ENCODE measurements around the gene TECRL. TPM values are rescaled to one million over a fixed set of nuclear protein-coding genes. Genes with fewer than 3 reads are reported as not detected.

TECRL gene
- total RNA-seq, 4 donors from 2014 or later = not detected

DNA sequence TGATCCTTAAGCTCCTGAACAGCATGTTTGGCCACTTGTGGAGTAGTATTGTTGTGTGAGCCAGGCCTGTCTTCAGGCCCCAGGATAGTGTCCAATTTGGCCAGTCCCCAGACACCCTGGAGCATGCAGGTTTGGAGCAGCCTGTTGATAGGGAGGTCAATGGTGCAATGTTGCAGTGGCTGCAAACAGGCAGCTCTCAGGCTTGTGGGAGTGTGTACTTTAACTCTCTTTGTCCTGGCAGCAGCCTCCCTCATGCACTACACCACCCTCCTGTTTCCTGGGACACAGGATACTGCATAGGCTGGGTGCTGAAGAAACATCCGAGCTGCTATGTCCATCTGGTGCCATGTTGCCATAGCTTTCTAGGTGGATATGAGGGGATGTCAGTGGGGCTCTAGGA is 24.0 kb downstream of the TECRL start:
- Histone ChIP-seq H3K27me3 (no peaks in the 10 kb centered on the region), H3K4me1 (no peaks in the 10 kb centered on the region), H3K36me3 (no peaks in the 10 kb centered on the region), H3K9me3 (no peaks in the 10 kb centered on the region), H3K4me3 (no peak overlapping the region), H3K27ac (no peak overlapping the region)
- no peak for DNase-seq
- TF ChIP-seq, protein P1, sequence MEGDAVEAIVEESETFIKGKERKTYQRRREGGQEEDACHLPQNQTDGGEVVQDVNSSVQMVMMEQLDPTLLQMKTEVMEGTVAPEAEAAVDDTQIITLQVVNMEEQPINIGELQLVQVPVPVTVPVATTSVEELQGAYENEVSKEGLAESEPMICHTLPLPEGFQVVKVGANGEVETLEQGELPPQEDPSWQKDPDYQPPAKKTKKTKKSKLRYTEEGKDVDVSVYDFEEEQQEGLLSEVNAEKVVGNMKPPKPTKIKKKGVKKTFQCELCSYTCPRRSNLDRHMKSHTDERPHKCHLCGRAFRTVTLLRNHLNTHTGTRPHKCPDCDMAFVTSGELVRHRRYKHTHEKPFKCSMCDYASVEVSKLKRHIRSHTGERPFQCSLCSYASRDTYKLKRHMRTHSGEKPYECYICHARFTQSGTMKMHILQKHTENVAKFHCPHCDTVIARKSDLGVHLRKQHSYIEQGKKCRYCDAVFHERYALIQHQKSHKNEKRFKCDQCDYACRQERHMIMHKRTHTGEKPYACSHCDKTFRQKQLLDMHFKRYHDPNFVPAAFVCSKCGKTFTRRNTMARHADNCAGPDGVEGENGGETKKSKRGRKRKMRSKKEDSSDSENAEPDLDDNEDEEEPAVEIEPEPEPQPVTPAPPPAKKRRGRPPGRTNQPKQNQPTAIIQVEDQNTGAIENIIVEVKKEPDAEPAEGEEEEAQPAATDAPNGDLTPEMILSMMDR (IDR thresholded peaks at IDR 0.05) = no peak
- no peak for TF ChIP-seq POLR2A (IDR thresholded peaks at IDR 0.05)
- intact Hi-C loops (cut with DNase I; ENCODE audit: low total_unique reads) = no loop called here

DNA sequence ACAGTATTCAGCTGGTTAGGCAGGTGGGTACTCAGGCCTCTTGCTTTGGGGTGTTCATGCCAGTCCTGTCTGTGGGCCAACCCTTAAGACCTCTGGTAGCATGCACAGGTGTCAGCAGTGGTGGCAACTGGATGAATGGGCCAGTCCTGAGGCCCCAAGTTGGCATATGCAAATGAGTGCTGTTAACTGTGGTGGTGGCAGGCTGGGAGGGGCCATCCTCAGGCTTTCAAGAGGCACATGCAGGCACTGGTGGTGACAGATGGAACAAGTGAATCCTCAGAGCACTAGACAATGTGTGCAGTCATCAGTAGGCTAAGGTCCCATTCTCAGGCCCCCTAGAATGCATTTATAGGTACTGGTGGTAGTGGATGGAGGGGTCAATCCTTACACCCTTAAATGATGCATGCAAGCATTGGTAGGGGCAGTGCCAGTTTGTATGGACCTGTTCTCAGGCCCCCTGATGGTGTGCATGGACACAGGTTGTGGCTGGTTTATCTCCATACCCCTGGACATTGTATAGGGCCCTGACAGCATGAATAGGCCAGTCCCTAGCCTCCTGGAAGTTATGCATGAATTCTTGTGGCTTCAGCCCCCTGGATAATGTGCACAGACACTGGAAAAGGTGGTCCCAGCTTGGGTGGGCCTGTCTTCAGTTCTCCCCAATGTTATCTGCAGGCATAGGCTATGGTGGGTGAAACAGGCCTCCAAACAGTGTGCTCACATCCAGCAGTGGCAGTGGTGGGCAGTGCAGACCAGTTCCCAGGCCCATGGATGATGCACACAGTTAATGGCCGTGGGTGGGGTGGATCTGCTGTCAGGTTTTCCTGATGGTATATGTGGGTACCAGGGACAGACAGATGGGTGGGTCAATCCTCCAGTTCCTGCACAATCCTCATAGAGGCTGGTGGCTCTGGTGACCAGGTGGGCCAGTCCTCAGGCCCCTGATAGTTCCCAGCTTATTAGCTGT is 24.7 kb downstream of the TECRL start:
- TF ChIP-seq POLR2A (IDR thresholded peaks at IDR 0.05) = no peak
- TF ChIP-seq, protein P1 (IDR thresholded peaks at IDR 0.05) = no peak
- intact Hi-C loops (cut with DNase I; ENCODE audit: low total_unique reads) = no loop called here
- H3K27me3 ChIP-seq = no peaks in the 10 kb centered on the region
- H3K4me3 ChIP-seq = no peak overlapping the region
- no peaks in the 10 kb centered on the region for H3K36me3 ChIP-seq
- DNase-seq = no peak
- H3K27ac ChIP-seq = no peak overlapping the region
- H3K4me1 ChIP-seq = no peaks in the 10 kb centered on the region
- no peaks in the 10 kb centered on the region for H3K9me3 ChIP-seq

DNA sequence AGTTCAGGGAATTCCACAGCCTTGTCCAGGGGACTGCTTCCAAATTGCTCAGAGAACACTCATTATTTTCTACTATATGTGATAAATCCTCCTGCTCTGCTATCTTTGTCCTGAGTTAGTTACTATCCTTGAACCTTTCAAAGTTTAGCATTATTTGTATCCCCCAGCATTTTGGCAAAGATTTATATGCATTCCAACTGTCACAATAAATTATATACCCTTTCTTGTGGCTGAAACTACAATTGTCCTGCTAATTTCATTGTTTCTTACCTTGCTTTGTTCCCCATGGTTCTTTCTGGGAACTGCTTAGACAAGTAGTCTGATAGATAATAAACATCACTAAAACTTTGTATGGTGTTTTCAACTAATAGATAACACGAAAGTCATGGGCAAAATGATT is 40.5 kb downstream of the TECRL start:
- TF ChIP-seq POLR2A (IDR thresholded peaks at IDR 0.05) = no peak
- TF ChIP-seq, protein P1 (IDR thresholded peaks at IDR 0.05) = no peak
- intact Hi-C loops (cut with DNase I; ENCODE audit: low total_unique reads) = no loop called here
- H3K4me3 ChIP-seq = no peak overlapping the region
- H3K27me3 ChIP-seq = no peaks in the 10 kb centered on the region
- no peaks in the 10 kb centered on the region for H3K36me3 ChIP-seq
- H3K4me1 ChIP-seq = no peaks in the 10 kb centered on the region
- no peaks in the 10 kb centered on the region for H3K9me3 ChIP-seq
- no peak overlapping the region for H3K27ac ChIP-seq
- DNase-seq = no peak

DNA sequence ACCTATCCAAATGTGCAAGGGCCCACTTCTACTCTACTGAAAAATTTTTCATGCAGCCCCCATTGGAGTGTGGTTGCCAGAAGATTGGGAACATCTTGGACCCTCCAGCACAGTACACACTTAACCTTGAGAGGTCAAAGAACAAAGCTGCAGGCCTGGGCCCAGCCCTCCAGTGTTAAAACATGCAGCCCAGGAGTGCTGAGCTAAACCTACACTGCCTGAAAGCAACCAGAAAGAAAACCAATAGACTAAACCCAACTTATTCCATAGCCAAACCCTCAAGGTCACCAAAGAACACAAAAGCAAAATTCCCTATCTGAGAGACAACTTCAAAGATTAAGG is 47.9 kb downstream of the TECRL start:
- no peaks in the 10 kb centered on the region for H3K4me1 ChIP-seq
- H3K27ac ChIP-seq = no peak overlapping the region
- no peaks in the 10 kb centered on the region for H3K27me3 ChIP-seq
- no peak for DNase-seq
- intact Hi-C loops (cut with DNase I; ENCODE audit: low total_unique reads) = no loop called here
- TF ChIP-seq POLR2A (IDR thresholded peaks at IDR 0.05) = no peak
- TF ChIP-seq, protein P1 (IDR thresholded peaks at IDR 0.05) = no peak
- H3K36me3 ChIP-seq = no peaks in the 10 kb centered on the region
- H3K4me3 ChIP-seq = no peak overlapping the region
- no peaks in the 10 kb centered on the region for H3K9me3 ChIP-seq

DNA sequence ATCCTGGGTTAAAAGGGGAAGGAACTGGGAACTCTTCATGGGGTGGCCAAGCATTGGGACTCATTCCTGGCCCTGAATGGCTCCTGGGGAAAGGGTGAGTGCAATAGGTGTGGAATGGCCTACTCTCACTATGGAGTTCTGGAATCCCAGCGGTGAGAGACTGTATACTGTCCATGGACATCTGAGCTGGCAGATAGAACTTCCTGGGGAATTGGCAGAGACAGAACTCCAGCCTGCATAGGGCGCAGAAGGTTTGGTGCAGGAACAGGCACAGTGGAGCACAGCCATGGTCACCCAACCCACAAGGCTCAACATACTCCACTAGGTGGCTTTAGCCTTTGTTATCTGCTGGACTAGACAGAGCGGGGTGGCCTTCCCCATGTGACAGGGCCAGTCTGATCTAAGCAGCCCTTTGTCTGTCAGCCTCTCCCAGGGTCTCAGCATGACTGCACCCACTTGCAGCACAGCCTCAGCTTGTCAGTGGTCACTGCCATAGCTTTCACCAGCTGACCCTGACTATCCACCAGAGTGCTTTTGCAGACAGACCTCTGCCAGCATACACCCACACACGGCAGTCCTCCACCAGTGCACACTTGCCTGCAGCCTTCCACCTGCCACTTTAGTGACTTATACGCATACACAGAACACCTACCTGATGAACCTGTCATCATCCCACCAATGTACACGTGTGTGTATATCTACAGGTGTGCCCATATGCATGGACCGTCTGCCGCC is 48.4 kb downstream of the TECRL start:
- TF ChIP-seq, protein P1 (IDR thresholded peaks at IDR 0.05) = no peak
- no peak for TF ChIP-seq POLR2A (IDR thresholded peaks at IDR 0.05)
- intact Hi-C loops (cut with DNase I; ENCODE audit: low total_unique reads) = no loop called here
- Histone ChIP-seq H3K4me3 (no peak overlapping the region), H3K4me1 (no peaks in the 10 kb centered on the region), H3K27me3 (no peaks in the 10 kb centered on the region), H3K36me3 (no peaks in the 10 kb centered on the region), H3K27ac (no peak overlapping the region), H3K9me3 (no peaks in the 10 kb centered on the region)
- DNase-seq = no peak

Measured in uterus (tissue), 4 donors.